Sigmoid colon (tissue), 7 donors: ENCODE measurements around the gene TNFRSF12A. TPM values are rescaled to one million over a fixed set of nuclear protein-coding genes. Genes with fewer than 3 reads are reported as not detected.
"Not testable (repeated sequence)": the region's sequence is repeated elsewhere in the genome, so short reads cannot be mapped to it uniquely, and the experiment has no call there.

Experiments
- DNase-seq: peaks from one replicate; pipeline ENCODE4 v3.0.0-alpha.2; 2019
- H3K27ac ChIP-seq, 4 donors: fragments of 200-600 bp; sonication (generic); one replicate each; pipeline ENCODE4 v1.5.1; 2016 to 2019; ENCODE audit warnings: mild to moderate bottlenecking in 1 of 4
- H3K27me3 ChIP-seq, 3 donors: fragments of 200-600 bp; sonication (generic); one replicate each; pipeline ENCODE4 v1.5.1; 2019; ENCODE audit warnings: mild to moderate bottlenecking in 1 of 3
- H3K36me3 ChIP-seq, 4 donors: fragments of 200-600 bp; sonication (generic); one replicate each; pipeline ENCODE4 v1.5.1; 2016 to 2019
- H3K4me1 ChIP-seq, 4 donors: fragments of 200-600 bp; sonication (generic); one replicate each; pipeline ENCODE4 v1.5.1; 2017 to 2019
- H3K4me3 ChIP-seq, 4 donors: fragments of 200-600 bp; sonication (generic); one replicate each; pipeline ENCODE4 v1.5.1; 2017 to 2019; ENCODE audit warnings: mild to moderate bottlenecking in 2 of 4, moderate library complexity in 1 of 4
- H3K9me3 ChIP-seq, 4 donors: fragments of 200-600 bp in 3 of 4; sonication (generic) in 3 of 4; one replicate each; pipeline versions ENCODE4 v1.5.1 to v1.6.1; 2013 to 2019
- CTCF ChIP-seq, 4 experiments: fragments of 450-650 bp in 3 of 4; fragments of 200-600 bp in 1 of 4; IDR thresholded peaks; one replicate each; pipeline ENCODE4 v1.5.1; 2016 to 2019; ENCODE audit warnings: antibody characterized with exemption in 4 of 4, mild to moderate bottlenecking in 3 of 4, moderate library complexity in 2 of 4
- EP300 ChIP-seq, 4 donors: sonication (generic); formaldehyde crosslinking; IDR thresholded peaks; one replicate each; pipeline ENCODE4 v1.6.1; 2017; ENCODE audit warnings: antibody characterized with exemption in 4 of 4
- POLR2A ChIP-seq, 2 donors: fragments of 450-650 bp; IDR thresholded peaks; one replicate each; pipeline ENCODE4 v1.6.1; 2016; ENCODE audit warnings: antibody characterized with exemption in 2 of 2, mild to moderate bottlenecking in 2 of 2, moderate library complexity in 2 of 2
- POLR2AphosphoS5 ChIP-seq, 4 donors: sonication (generic); formaldehyde crosslinking; IDR thresholded peaks; one replicate each; pipeline ENCODE4 v1.6.1; 2017; ENCODE audit warnings: antibody characterized with exemption in 4 of 4
- WGBS, 2 donors: extraction: QIAGEN DNeasy Blood & Tissue Kit; methylation state at CpG; one replicate each; pipeline ENCODE4 v1.1.7; 2013; 5-methylcytosine and 5-hydroxymethylcytosine counted together
- intact Hi-C: fragments of 100-400 bp; cut with DNase I; formaldehyde crosslinking; loops from one replicate; pipeline ENCODE4 v1.15.1; 2023
- polyA plus RNA-seq, 3 donors: library from polyadenylated mRNA; stranded (reverse); fragments of 200-250 nt; gene quantifications; one replicate each; pipeline ENCODE4 v1.2.3, GENCODE V29; 2013
- total RNA-seq, 4 donors: library from RNA; depleted of rRNA; stranded (reverse); fragments of >200 nt; gene quantifications; one replicate each; pipeline ENCODE4 v1.1.0, GENCODE V29; 2016
- donor health status: healthy with polysubstance abuse.
- donor health status: Bipolar disorder and iron deficiency.
- donor health status: healthy.

The TNFRSF12A gene
- total and polyA plus RNA-seq, 7 donors = 6.1 to 78.2 (median 10.3) TPM

- Histone ChIP-seq H3K4me1 (peaks cover 0 to 20% (median 19%) of the 10 kb centered on the region in 4 donors), H3K36me3 (no peaks in the 10 kb centered on the region), H3K4me3 (no peak overlapping the region), H3K27me3 (peaks cover 22 to 65% (median 50%) of the 10 kb centered on the region in 3 donors), H3K9me3 (no peaks in the 10 kb centered on the region), H3K27ac (no peak overlapping the region)
- no peak for TF ChIP-seq POLR2AphosphoS5 (IDR thresholded peaks at IDR 0.05)
- no peak for TF ChIP-seq EP300 (IDR thresholded peaks at IDR 0.05)
- intact Hi-C loops = no loop called here
- no peak for DNase-seq
- WGBS, 2 donors = 81 to 86% methylated on average over 26 of the region's 26 CpGs
Measured at GRCh38 chr16:3049921-3050481, 29.8 kb downstream of the TNFRSF12A start.

GRCh38 chr16:3050487-3050886 is 30.3 kb downstream of the TNFRSF12A start:
- H3K36me3 ChIP-seq = no peaks in the 10 kb centered on the region
- H3K4me1 ChIP-seq = peaks cover 0 to 16% (median 15%) of the 10 kb centered on the region in 4 donors
- no peak for DNase-seq
- intact Hi-C loops = no loop called here
- no peaks in the 10 kb centered on the region for H3K9me3 ChIP-seq
- H3K27ac ChIP-seq = no peak overlapping the region
- peaks cover 17 to 60% (median 45%) of the 10 kb centered on the region in 3 donors for H3K27me3 ChIP-seq
- no peak overlapping the region for H3K4me3 ChIP-seq
- no peak for TF ChIP-seq EP300 (IDR thresholded peaks at IDR 0.05)
- no peak for TF ChIP-seq POLR2A (IDR thresholded peaks at IDR 0.05)
- TF ChIP-seq CTCF (IDR thresholded peaks at IDR 0.05) = no peak
- no peak for TF ChIP-seq POLR2AphosphoS5 (IDR thresholded peaks at IDR 0.05)
- 62 to 79% methylated on average over 5 of the region's 5 CpGs for WGBS, 2 donors

- no peak overlapping the region for H3K4me3 ChIP-seq
- intact Hi-C loops = no loop called here
- TF ChIP-seq EP300 (IDR thresholded peaks at IDR 0.05) (no peak), POLR2A (IDR thresholded peaks at IDR 0.05) (no peak), POLR2AphosphoS5 (IDR thresholded peaks at IDR 0.05) (no peak), CTCF (IDR thresholded peaks at IDR 0.05) (no peak)
- H3K36me3 ChIP-seq = no peaks in the 10 kb centered on the region
- no peak for DNase-seq
- peaks cover 12 to 55% (median 40%) of the 10 kb centered on the region in 3 donors for H3K27me3 ChIP-seq
- H3K27ac ChIP-seq = no peak overlapping the region
- WGBS, 2 donors = 32 to 45% methylated on average over 4 of the region's 4 CpGs
- no peaks in the 10 kb centered on the region for H3K9me3 ChIP-seq
- peaks cover 0 to 11% (median 10%) of the 10 kb centered on the region in 4 donors for H3K4me1 ChIP-seq
Measured at GRCh38 chr16:3051009-3051408, 30.8 kb downstream of the TNFRSF12A start.

GRCh38 chr16:3051494-3051893 is 31.3 kb downstream of the TNFRSF12A start:
- 70 to 85% methylated on average over 9 of the region's 9 CpGs for WGBS, 2 donors
- Histone ChIP-seq H3K27ac (no peak overlapping the region), H3K9me3 (no peaks in the 10 kb centered on the region), H3K36me3 (no peaks in the 10 kb centered on the region), H3K4me3 (no peak overlapping the region), H3K4me1 (peaks cover 0 to 6% (median 5%) of the 10 kb centered on the region in 4 donors), H3K27me3 (peaks cover 7 to 50% (median 35%) of the 10 kb centered on the region in 3 donors)
- intact Hi-C loops = no loop called here
- DNase-seq = no peak
- TF ChIP-seq POLR2A (IDR thresholded peaks at IDR 0.05) = no peak
- no peak for TF ChIP-seq EP300 (IDR thresholded peaks at IDR 0.05)
- TF ChIP-seq CTCF (IDR thresholded peaks at IDR 0.05) = no peak
- no peak for TF ChIP-seq POLR2AphosphoS5 (IDR thresholded peaks at IDR 0.05)

- H3K36me3 ChIP-seq, DNase-seq, H3K4me1 ChIP-seq, intact Hi-C loops, H3K27ac ChIP-seq, H3K9me3 ChIP-seq, H3K4me3 ChIP-seq: not testable (repeated sequence)
- WGBS, 2 donors = 74% methylated on average over 11 of the region's 12 CpGs
- H3K27me3 ChIP-seq = peaks cover 0 to 38% (median 22%) of the 10 kb centered on the region in 3 donors
Measured at GRCh38 chr16:3052571-3053329, 32.6 kb downstream of the TNFRSF12A start.

- not testable (repeated sequence) for H3K27ac ChIP-seq
Measured at GRCh38 chr16:3053330-3053710, 33.2 kb downstream of the TNFRSF12A start.

More at GRCh38 chr16:3053330-3053710, 33.2 kb downstream of the TNFRSF12A start:
- H3K36me3 ChIP-seq, DNase-seq, H3K9me3 ChIP-seq, H3K4me3 ChIP-seq, H3K4me1 ChIP-seq, intact Hi-C loops: not testable (repeated sequence)
- WGBS, 2 donors = 87 to 93% methylated on average over 13 of the region's 13 CpGs
- peaks cover 0 to 36% (median 17%) of the 10 kb centered on the region in 3 donors for H3K27me3 ChIP-seq
